GM19463 (cell line): Measurements from ENCODE around the gene EPAS1.

Source experiments
- ATAC-seq: cut with Tn5 transposase; IDR thresholded peaks from one replicate; pipeline ENCODE4 v1.9.1; 2021; ENCODE audit warnings: mild to moderate bottlenecking, moderate library complexity; ENCODE audit not compliant: unreplicated experiment

The EPAS1 gene

DNA sequence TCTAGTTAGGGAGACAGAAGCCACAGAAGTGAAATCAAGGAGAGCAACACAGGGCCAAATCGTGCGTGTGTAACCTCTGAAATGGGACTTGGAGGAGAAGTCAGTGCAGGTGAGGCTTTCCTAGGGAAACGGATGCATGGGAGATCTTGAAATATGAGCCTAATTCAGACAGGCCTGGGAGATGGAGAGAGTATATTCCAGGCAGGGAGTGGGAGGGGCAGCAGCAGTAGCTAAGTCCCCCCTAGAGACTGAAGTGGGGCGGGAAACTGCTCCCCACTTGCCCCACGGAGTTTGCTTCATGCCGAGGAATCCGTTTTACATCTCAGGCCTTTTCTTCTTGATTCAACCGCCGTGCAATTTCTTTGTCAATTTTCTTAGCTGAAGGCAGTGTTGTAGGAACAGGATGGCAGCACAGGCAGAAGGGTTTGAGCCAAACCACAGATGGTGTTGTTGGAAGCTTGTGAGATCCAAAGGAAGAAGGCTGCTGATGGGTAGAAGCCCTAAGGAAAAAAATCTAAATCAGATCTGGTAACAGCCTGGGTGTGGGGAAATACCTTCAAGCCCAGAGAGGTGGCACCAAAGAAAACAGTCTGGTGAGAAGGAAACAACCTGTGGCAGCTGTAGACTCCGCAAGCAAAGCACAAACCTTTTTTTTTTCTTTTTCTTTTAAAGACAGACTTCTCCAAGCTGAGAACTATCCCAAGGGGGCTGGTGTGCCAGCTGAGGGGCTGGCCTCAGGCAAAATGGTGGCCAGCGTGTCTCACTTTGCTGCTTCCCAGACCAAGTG is 40.2 kb downstream of the EPAS1 start:
- no peak for ATAC-seq

DNA sequence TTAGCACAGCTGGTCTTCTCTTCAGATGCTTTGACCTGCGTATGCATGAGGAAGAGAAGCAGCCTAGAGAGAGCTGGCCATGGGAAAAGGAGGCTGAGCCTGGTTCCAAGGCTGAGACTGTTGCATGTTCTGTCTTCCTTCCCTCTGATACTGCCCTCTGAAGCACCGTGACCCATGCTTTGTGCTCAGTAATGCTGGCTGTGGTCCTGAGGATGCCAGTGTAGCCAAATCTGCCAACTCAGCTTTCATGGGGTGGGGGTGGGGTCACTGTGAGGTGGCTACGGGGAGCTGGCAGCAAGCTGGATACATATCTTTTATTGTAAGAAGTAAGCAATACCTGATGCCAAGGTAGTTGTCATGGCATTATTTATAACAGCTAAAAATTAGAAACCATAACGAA is 41.5 kb downstream of the EPAS1 start:
- no peak for ATAC-seq

DNA sequence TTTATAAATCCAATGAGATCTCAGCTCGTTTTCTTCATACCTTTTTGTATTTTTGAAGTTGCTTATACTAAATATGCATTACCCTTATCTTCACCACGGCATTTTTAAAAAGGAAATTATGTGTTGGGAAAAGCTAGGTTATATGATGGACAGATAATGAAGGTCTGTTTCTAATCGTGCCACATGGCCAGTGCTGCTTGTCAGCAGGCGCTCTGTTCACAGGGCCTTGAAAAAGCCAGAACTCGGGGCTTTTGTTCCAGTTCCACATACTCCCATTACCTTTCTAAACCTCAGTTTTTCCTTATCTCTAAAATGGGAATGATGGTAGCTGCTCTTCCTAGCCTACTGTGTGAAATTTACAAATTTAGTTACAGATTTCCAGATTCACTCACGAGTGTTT is 42.0 kb downstream of the EPAS1 start:
- no peak for ATAC-seq

DNA sequence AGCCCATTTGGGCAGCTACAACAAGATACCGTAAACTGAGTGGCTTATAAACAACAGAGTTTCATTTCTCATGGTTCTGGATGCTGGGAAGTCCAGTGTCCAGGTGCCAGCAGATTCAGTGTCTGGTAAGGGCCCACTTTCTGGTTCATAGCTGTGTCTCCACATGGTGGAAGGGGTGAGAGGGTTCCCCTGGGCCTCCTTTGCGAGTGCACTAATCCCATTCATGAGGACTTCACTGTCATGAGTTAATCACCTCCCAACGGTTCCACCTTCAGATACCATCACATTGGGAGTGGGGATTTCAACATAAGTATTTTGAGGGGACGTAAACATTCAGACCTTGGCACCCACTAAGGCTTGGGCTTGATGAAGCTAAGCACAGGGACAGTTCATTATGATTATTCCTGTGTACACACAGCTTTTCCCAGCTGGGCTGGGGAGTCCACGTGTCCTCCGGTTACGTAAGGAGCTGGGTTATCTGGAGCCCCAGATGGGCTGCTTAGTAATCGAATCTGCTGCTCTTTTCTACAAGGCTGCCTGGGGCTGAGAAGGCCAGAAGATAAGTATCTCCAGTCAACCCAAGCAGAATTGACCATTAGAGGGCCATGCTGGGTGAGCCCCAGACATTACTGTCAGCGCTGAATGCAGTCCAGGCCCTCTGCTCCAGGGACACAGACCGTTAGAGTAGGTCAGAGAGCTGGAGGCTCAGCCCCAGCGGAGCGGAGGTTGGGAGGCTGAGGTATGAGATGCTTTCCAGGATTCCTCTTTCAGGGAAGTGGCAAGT is 42.7 kb downstream of the EPAS1 start:
- ATAC-seq, result no peak

DNA sequence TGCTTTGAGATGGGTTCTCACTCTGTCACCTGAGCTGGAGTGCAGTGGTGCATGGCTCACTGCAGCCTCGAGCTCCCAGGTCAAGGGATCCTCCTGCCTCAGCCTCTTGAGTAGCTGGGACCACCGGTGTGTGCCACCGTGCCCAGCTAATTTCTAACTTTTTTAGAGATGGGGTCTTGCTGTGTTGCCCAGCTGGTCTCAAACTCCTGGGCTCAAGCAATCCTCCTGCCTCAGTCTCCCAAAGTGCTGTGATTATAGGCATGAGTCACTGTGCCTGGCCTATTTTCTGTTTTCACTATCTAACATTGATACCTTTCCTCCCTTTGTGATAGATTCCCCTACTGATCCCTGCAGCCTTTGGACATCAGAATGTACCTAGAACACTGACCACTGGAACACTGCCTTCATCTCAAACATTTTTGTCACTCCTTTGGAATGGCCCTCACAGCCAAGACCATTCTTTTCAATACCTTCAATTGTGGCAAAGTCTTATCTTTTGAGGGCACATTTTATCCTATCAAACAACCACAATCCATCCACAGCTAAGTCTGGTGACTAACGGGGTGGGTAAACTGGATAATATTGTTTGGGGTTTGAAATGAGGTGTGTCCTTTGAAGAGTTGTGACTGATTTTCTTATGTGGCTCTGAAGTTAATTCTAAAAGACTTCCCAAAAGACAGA is 43.7 kb downstream of the EPAS1 start:
- no peak for ATAC-seq

DNA sequence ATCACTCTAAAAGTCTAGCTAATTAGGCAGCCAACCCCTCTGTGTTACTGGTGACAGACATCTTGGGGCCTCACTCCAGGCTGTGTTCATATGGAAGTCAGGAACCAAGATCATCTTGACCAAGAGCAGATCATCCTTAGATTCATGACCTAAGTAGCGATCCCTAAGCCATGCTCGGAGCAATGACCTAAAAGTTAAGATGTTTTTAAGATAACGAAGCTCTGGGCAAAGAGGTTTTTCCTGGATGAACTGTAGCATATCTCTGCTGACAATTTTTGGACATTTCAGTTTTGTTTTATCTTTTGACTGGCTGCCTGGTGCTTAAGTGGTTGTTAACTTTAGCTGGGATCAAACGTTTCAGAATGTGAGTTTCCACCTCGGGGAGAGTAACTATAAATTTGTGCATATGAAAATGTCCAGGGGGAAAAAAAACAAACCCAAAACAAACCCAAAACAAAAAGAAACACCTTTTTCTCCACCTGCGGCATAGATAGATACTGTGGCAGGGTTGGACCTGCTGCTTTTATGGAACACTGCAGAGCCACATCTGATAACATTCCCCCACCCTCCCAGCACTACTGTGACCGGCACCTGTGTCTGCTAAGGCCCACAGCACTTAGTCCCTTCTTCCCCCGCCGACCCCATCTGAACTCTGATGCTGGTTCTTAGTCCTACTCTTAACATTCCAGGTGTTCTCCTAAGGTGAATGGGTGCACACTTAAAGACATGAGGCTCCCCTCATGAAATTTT is 45.5 kb downstream of the EPAS1 start:
- ATAC-seq, result no peak

DNA sequence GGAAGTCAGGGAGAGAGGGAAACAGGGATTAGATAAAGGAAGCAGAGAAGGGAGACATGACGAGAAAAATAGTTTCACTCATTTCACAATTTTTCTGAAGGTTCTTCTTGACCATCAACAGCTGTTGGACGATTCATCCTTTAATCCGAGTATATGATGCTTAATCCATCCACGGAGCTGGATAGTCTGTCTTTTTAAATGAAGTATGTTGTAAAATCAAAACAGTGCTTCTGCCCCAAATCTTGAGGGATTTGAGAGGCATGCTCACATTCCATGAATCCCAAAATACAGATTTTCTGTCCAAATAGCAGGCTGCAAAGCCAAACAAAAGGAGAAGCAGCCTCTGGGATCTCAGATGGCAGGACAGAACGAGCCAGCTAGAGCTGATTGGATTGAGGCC is 47.5 kb downstream of the EPAS1 start:
- ATAC-seq, result no peak

DNA sequence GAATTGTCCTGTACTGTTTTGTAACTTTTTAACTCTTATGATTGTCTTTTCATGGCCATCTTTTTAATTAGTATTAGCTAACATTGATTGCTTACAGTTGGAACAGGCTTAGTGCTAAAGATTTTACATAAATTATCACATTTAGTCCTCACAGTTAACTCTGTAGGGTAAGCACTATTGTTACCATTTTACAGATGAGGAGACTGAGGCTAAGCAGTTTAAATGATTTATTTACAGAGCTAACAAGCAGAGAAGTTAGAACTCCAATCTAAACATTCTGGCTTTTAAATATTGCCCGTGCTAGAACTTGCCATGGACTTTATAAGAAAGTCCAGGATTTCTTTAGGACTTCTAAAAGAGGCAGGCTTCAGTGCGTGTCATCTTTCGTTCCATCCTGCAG is 48.6 kb downstream of the EPAS1 start:
- no peak for ATAC-seq

DNA sequence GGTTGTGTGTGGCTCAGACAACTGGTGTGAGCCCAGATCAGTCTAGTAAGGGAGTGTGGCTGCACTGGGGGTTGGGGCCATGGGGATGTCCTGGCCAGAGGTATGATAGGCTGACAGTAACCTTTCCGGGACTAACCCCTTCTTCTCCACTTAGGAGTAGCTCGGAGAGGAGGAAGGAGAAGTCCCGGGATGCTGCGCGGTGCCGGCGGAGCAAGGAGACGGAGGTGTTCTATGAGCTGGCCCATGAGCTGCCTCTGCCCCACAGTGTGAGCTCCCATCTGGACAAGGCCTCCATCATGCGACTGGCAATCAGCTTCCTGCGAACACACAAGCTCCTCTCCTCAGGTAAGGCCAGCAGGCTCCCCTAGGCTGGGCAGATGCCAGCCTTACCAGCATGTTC is 49.5 kb downstream of the EPAS1 start:
- ATAC-seq, result no peak

DNA sequence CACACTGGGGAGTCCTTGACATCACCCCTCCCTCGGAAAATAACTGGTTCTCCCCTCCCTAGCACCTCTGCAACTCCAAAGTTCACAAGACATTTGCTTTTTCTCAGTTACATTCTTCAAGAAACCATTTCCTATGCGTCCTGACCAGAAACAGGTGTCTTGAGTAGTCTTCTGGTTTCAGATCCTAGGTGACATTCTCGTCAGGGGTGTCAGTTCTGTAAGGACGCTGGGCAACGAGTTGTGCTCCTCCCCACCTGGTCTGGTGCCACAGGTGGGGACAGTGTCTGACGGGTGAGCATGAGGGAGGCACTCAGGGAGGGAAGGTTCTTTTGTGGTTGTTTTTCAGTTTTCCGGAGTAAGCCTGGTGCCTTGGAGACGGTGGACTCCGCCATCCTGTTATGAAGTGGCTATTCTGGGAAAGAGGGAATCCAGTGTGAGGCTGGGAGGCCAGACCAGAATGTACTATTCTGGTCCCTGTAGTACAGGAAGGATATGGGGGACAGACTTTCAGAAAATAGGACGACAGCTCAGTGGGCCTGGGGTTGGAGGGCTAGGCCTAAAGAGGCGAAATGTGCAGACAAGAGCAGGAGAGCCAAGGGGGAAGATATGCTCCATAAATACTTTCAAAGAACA is 50.6 kb downstream of the EPAS1 start:
- ATAC-seq, result no peak

DNA sequence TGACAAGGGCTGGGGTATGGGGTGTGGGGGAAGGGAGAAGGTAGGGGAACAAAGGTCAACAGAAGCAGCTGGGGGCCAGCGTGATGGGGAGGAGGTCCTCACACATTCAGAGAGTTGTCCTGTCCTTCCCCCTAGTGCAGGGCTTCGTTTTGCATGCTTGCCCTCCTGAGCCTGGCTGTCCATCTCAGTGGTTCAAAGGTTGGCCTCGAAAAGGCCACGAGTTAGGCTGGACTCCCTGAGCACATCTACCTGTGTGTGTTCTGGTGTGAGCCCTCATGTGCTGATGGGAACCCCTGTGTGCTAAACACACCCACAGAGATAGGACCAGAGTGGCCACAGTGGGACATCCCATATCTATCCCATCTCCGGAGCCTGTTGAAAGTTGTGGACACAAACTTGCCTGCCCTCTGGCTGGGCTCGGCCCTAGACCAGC is 51.9 kb downstream of the EPAS1 start:
- no peak for ATAC-seq

DNA sequence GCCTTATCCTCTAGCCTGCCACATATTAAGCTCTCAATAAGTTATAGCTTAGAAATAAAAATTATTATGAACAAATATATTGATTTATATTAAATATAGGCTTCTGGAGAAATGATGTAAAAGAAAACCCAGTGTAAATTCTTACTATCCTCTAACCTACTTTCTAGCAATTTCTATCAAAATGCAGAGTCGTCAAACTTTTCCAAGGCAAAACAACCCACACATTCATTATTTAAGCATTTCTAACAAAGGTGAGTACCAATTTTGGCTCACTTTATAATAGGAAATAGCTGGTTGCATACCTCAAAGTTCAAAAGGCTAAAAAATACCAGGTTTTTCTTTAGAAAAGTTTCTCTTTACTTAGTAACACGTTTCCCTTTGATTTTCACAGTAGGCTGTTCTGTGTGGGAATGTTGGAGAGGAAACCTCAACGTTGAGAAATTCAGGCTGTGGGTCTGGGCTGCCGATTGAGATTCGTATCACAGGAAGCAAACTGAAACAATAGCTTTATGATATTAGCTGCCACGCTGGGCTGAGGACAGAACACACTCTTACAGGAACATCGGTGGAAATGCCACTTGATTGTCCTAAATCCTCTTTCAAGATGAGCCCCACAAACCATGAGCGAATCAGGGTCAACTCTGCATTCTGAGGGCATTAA is 53.0 kb downstream of the EPAS1 start:
- no peak for ATAC-seq

DNA sequence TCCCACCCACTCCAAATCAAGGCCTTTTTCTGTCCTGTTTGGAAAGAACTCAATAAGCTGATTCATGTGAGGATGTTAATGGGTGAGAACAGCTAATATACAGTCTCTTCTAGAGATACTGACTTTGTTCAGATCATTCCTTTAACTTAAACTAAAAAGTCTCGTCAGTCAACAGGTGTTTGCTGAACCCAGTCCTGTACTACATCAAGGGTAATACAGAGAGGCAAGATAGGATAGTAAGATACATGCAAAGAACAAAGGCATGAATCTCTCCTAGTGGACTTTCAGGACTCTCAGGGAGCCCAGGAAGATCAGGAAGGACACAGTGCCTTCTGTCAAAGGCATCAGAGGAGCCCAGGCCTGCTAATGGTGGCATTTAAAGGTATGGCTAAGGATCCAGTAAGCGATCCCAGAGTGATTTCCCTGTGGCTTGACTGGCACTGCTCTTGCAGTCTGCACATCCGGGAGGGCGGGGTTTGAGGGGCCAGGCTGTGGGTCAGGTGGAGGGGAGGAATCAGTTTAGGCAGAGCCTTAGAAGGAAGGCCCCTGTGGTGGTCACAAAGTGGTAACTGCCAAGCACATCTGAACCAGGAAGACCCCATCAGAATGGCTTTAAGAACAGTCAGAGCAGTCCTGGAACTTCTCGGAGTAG is 54.0 kb downstream of the EPAS1 start:
- ATAC-seq, result no peak

DNA sequence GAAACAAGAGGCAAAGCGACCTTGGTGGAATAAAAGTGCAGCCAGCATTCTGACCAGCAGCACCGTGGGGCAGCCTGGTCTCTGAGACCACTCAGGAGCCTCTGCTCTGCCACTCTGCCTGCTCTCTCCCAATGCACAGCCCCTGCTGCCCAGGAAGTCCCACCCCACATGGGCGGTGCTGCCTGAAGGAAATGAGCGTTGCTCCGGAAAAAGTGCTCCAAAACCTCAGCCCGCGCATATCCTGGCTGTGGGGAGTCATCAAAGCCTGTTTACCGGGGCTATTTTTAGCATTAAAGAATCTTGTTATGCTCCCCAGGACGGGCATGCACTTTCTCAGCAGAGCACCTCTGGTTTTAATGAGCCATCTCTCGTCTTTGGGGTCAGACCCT is 54.5 kb downstream of the EPAS1 start:
- ATAC-seq, result no peak

DNA sequence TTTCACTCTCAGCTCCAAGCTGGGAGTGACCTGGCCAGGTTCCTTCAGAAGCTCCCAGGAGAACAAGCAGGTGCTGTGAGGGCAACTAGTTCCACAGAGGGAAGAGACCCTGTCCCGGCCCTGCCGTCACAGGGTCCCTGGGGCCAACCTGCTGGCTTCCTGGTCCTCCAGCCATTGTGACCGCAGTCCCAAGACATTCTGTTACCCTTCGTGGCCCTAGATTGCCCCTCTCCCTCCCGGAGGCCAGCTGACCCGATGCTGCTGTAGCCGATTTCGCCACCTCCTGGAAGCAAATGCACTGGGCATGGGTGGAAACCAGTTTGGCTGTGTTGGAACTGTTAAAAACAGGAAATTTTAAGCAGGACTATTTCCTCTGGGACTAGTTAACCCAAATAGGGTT is 55.4 kb downstream of the EPAS1 start:
- no peak for ATAC-seq

DNA sequence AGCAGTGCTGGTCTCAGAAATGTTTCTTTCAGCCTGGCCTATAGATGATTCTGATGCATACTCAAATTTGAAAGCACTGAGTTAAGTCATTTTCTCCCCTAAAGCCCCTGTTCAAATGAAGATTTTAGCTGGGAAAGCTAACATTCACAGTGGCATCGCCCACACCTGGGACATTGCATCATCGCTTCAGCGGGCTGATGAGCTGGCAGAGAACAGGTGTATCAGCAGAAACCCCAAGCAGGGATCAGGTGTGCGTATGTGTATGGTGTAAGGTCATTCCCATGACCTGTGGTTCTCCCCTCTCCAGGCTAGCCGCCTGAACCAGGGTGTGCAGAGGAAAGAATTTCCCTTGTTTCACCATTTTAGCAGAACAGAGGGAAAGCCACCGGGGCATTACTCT is 56.3 kb downstream of the EPAS1 start:
- no peak for ATAC-seq

DNA sequence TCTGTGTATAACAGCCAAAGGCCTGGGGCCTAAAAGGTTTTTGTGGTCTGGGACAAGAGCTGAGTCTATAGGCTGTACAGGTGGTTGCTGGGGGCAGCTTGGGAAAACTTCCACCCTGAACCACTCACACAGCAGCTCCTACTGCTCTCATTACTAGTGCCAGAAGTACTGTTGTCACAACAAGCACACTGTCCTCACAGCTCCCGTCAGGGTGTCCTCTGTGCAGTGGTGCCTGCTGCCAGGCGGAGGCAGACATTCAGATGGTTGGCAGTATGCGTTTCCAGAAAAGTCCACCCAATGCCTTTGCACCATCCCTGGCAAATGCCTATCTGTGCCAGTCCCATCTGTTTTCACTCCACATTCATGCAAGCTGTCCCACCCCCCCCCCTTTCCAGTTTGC is 58.5 kb downstream of the EPAS1 start:
- ATAC-seq, result no peak

DNA sequence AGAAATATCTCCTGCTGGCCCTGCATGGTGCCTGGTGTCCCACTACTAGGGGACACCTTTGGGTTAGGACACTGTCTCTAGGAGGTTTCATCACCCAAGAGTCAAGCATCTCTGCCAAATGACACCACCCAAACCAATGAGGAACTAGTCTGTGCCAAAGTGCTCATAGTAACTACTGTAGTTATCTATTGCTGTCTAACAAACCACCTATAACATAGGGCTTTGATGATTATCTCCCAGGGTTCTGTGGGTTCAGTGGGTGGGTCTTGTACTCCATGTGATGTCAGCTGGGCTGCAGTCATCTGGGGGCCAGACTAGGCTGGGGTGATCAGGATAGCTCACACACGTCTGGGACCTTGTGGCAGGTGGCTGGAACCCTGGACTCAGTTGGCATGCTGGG is 59.8 kb downstream of the EPAS1 start:
- ATAC-seq, result no peak

DNA sequence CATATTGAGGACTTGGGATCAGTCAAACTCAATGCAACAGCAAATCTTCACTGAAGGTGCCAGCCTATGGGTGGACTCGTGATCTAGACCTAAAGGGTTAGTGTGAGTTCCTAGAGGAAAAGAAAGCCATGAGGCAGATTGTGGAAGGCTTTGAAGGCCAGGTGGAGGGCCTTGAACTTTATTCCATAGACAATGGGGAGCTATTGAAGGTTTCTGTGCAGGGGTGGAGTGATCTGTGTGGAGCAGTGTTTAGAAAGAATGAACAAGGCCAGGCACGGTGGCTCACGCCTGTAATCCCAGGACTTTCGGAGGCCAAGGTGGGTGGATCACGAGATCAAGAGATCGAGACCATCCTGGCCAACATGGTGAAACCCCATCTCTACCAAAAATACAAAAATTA is 61.5 kb downstream of the EPAS1 start:
- no peak for ATAC-seq

DNA sequence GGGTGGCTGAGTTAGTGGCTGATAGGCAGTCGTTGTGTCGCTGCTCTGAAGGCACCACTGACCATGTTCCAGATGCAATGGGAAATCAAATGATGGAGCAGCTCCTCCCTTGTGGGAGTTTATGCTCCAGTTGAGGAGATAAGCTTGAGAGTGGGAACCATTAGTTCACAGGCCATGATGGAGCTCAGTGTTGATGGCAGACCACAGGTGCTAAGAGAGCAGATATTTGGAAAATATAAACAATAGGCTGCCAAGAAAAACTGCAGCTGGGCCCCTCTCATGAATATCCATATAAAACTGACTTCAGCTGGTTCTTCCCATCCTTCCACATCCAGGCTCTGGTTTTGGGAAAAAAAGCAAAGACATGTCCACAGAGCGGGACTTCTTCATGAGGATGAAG is 63.1 kb downstream of the EPAS1 start:
- ATAC-seq, result no peak
